ENCODE measurements around the gene ZNF862. TPM values are rescaled to one million over a fixed set of nuclear protein-coding genes. Genes with fewer than 3 reads are reported as not detected.
A peak's percentile ranks its signal among the peaks of the same experiment; 100 is the strongest.
"Not testable (repeated sequence)": the region's sequence is repeated elsewhere in the genome, so short reads cannot be mapped to it uniquely, and the experiment has no call there.

Gene ZNF862
- polyA plus RNA-seq, 12 donors, result 7.4 to 24.0 (median 10.6) TPM; not detected in 1

DNA sequence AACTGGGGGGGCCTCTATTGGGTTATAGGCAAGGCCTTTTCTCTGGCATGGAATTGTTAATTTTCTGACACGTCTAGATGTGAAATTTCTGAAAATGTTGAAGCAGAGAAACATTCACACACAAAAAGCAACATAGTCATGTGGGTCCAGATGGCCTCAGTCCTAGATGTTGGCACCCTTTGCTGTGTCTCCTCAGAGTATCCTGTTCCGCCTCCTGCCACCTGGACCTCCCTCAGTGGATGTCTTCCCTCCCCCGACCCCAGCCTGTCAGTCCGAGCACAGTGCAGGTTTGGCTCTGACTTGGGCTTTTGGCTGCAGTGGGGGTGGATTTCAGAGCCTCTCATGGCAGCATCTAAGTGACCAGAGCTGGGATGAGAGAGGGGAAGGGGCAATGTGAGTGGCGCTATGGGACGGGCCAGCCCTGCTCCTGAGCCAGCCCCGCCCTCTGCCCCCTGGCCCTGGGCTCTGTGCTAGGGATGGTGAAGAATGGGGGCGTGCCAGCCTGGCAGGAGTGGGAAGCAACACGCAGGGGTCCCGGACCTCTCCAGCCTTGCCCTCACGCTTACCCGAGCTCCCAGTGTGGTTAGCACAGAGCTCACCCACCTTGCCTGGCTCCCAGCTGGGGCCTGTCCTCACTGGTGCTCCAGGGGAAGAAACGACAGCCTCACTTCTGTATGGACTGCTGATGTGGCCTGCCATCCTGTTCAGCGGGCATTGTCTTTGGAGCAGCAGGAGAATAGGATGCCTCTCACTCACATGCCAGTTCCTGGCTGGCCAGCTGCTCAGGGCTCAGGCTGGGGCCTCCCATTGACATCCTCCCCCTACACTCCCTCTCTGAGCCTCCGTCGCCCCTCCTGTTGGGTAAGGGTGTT lies 41.8 kb downstream of the ZNF862 start:
- no peak for DNase-seq

DNA sequence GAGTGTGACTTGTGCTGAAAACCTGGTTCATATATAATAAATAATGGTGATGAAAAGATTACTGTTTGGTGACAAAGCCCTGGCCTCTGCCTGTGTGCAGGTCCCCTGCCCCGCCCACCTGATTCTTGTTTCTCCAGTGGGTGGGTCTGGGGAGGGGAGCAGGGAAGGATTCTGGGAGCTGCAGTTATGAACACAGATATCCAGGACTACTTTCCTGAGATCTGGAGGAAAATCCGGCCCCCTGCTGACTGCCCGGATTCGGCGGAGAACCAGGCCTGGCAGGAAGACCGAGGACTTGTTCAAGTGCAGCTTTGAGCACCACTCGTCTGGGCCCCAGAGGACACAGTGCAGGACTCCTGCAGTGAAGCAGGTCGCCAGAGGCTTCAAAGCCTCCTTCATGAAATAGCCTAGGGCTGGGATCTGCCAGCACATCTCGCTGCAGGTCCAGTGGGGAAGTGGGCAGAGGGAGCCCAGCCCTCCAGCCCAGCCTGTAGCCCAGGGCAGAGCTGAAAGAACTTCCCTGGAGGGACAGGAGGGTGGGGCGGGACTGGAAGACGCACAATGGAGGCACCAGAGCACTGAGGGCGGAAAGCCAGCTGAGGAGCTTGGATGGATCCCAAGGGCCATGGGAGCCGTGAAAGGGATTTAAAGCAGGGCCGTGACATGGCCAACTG lies 42.6 kb downstream of the ZNF862 start:
- no peak for DNase-seq

DNA sequence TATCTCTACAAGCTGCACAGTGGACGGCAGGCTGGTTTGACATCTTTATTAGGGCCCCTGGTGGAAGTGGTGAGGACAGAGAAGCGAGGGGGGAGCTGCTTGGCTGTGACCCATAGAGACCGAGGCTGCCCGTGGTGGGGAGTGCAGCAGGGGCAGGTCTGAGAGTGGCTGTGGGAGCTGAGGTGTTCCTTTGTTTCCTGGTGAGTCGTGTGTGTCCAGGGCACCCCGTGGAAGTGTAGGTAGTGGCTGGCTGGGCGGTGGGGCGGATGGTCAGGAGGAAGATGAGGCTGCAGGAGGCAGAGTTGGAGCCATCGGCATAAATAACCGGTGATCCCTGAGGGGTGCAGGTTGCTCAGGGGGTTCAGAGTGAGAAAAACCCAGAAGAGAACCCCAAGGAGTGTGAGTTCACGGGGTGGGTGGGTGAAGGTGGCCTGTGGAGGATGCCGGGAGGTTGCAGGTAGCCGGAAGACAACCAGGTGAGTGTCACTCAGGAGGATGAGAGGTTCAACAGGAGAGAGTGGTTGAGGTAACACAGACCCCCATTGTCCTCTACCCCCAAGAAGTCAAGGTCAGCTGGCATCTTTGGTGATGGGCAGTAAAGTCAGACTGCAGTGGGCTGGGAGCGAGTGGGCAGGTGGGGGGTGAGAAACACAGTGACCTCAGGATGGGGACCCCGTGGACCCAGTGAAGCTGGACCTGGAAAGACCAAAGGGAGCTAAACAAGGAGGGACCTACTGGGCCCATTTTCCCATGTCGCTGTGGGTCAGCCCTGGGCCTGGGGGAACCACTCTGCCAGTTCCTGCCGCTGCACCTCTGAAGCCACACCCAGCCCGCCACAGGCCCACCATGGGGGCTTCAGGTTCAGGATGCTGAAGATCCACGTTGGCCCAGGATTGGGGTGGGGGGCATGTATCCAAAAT lies 43.4 kb downstream of the ZNF862 start:
- no peak for DNase-seq

DNA sequence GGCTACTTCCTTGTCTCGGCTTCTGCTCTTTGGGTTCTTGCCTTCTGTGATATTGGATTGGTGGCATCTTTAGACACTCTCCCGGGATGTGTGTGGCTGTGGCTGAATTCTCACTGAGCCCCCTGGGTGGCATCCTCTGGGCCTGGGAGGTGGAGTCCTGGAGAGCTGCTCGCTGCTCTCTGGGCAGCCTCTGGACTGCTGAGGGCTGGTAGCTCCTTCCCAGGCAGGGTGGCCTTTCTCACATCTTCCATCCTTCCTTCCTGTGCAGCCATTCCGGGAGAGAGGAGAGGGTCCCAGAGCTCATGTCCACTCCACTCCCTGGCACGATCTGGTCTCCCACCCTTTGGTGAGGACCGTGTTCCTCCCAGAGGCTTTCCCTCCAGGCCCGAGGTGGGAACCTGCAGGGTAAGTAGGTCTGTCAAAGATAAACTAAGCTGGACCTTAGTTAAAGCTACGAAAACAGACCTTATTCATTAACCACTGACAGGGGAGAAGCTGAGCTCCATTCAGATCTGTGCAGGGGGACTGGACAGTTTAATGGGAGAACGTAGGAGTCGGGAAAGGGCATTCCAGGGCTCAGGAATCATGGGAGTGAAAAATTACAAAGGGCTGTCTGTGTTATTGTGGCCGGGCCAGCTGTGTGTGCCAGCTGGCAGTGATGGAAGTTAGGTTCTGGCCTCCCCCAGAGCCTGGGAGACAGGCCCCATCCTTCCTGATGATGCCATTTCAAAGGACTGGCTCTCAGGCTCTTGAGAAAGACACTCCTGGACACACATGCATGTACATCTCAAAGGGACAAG lies 44.3 kb downstream of the ZNF862 start:
- DNase-seq, result no peak

DNA sequence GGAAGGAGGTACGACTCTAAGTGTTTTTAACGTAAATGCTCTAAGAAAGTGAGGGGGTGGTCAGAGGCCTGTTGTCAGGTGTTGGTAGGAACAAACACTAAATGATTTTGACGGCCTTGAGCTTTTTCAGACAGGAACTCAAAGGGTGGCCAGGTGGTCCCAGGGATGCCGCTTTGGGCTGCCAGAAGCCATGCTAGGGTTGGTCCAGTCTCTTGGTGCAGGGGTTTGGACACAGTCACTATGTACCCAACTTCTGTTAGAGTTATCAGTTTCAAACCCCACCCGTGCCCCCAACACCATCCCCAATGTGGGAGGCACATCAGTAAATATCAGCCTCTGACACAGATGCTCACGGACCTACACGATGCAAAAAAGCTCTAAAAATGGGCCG lies 44.9 kb downstream of the ZNF862 start:
- DNase-seq, result no peak

DNA sequence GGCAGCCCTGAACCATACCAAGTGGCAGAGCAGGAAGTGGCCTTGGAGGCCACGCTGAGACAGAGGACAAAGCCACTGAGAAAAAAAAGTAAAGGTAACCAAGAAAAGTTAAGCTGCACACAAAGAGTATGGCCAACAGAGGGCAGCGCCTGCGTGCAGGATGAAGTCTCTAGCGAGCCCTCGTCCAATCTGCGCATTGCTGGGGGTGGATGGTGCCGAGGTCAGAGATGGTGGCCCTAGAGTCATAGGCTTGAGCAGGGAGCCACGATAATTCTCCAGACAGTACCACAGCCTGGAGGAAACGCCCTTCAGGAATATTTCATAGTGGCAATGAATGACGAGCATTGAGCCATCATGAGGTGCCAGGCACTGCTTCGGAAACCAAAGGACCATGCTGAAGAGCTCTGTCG lies 45.3 kb downstream of the ZNF862 start:
- DNase-seq, result peak; percentile 41

DNA sequence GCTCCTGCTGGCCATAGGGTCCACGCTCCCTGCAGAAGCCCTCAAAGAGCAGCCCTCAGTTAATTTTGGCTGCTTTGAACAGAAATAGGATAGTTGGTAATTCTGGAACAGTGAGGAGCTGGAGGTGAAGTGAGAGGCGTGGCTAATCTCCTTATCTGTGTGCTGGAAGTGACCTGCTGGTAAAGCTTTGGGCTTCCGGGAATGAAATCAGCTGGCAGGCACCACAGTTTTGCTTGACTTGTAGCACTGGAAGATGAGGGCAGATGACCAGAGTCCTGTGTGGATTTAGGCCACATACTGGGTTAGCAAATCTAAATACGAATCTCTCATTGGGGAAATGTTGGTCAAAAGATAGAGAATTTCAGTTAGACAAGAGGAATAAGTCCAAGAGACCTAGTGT lies 45.8 kb downstream of the ZNF862 start:
- no peak for DNase-seq

DNA sequence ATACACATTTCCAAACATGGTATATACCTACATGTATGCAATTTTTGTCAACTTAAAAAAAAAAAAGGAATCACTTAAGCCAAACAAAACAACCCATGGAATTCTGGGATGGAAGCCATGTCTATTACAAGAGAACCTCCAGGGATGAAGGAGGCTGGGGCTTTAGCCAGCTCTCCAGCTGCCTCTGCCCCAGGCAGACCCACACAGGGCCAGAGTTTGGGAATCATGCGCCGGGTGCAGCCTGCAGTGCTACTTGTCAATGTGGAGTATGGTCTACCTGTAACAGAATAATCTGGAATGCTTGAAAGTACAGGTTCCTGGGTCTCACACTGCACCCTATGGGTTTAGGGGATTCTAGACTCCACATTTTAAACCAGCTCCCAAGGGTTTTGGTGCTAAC lies 46.4 kb downstream of the ZNF862 start:
- no peak for DNase-seq

DNA sequence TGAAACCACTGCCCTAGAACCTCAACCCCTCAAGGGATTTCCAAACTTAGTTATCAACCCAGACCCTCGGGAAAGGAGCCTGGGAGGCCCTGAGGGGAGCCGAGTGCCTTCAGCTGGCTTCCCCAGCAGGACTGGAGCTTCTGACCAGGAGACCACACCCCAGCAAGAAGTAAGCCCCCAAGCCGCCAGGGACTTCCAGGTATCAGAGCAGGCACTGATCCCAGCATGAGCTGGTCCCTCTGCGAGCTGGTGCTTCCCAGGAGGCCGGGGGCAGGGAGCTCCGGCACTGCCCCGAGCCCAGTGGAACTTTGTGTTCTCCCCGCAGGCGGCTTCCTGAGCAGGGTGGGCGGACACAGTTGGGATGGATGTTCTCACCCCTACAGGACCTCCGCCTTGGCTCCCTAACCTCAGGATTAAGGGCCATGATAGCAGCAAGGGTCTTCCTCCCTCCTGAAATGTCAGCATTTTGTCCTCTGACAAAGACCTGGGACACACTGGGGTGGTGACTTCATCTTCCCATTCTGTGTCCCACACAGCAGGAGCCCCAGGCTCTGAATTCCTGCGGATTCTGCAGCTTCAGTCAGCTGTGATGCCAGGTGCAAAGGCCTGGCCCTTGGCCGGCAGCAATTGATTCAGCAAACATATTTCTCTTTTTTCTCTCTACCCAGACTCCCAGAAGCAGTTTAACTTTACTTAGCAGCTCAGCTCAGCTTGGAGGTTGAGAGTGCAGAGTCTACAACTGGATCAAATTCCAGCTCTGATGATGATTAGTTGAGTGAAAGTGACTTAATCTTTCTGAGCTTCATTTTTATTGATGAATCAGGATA lies 47.2 kb downstream of the ZNF862 start:
- DNase-seq, result peak; percentile 53

DNA sequence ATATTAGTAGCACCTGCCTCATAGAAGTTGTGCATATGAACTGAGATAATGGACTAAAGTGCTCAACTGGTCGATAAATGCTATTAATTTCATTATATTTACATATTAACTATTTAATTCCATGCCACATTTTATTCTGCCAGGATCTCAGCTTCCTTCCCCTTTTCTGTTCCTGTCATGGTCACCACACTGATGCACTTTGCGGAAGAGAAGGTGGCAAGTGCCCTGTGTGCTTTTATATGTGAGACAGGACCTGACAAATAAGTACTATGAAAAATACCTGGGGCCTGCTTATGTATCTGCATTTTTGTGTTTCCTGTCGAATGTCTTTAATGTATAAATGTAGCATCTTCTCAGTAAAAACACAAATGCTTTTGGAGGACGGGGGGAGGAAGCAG lies 47.8 kb downstream of the ZNF862 start:
- no peak for DNase-seq

DNA sequence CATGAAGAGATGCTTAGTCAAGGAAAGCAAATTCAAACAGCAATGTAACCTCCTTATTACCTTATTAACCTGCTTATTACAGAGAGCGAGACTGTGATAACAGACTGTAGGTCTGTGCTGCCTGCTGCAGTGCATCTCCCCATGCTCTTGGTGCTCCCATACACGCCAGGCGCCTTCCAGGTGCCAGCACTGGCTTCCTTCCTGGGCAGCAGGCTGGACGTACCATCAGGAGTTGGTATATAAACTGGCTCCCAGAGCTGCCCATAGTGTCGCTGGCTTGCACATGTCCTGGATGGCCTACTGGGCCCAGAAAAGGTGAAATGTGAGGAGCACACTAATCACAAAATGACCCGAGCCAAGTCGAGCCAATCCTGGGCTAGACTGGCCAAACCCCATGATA lies 49.1 kb downstream of the ZNF862 start:
- no peak for DNase-seq

DNA sequence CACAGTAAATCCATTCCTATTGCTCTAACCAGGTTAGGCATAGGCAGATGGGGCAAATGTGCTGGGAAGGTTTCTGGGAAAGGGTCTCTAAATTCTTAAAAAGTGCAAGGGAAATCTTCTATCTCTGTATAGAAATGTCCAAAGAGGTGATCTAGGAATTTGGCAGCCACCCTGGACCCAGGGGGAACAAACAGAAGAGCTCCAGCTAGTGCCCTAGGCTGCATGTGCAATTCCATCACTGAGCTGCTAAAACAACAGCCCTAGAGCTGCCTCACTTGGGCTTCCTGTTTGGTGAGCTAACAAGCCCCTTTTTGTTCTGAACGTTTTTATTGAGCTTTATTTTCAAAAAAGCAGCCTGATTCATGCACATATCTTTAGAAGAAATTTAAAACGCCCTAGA lies 52.5 kb downstream of the ZNF862 start:
- not testable (repeated sequence) for DNase-seq

DNA sequence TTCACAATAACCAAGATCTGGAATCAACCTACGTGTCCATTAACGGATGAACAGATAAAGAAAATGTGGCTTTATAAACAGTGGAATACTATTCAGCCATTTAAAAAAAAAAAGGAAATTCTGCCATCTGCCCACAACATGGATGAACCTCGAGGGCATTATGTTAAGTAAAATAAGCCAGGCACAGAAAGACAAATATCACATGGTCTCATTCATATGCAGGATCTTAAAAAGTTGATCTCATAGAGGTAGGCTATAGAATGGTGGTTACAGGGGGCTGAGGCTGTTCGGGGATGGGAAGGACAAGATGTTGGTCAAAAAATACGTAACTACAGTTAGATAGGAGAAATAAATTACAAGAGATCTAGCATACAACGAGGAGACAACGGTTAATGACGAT lies 56.8 kb downstream of the ZNF862 start:
- not testable (repeated sequence) for DNase-seq

DNA sequence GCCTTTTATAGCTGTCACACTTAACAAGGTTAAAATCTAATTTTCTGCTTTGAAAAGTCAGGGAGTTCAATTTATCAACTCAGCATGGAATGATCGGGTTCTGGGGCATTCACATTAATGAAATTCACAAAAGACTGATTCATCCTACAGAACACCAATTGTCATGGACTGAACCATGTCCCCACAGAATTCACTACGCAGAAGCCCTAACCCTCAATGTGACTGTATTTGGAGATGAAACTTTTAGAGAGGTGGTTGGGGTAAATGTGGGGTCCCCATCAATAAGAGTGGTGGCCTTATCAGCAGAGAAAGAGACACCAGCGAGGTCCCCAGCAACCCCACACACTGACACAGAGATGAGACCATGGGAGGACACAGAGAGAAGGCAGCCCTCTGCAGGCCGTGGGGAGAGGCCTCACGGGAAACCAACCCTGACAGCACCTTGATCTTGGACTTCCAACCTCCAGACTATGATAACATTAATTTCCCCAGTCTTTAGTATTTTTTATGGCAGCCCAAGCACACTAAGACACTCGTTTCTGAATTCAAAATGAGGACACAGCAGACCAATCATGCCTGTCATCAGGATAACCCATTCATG lies 69.7 kb downstream of the ZNF862 start:
- DNase-seq, result not testable (repeated sequence)

DNA sequence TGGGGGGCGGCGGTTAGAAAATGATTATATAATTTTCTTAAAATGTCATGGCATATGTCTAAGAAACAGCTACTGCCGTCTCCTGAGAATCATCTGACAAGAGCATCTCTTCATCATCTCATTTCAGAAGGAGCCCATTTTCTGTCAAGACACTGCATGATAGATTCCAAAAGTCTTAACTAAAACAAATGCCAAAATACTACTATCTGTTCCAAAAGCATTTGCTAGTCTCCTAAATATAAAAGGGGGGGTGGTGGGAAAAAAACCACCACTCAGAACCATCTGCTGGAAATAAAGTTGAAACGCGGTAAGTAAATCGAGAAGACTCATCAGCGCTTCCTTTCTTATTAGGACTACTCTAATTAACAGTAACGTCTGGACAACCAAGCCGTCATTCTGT lies 72.0 kb downstream of the ZNF862 start:
- not testable (repeated sequence) for DNase-seq

DNA sequence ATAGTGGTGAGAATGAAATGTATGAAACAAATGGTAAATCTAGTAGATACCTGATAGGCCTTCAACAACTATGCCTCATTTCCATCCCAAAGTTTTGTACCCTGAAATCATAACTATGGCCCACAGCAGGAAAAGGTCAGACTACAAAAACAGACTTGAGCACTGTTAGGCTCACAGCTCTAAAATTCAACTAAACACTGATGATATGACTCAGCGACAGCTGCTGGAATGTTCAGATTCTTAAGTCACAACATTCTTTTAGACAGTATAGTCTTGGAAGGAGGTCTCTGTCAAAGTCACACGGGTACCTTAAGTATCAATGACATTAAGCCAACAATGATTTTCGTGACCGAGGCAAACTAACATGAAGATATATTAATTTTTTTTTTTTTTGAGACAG lies 74.0 kb downstream of the ZNF862 start:
- DNase-seq, result not testable (repeated sequence)

Measured in muscle of arm (tissue), 12 donors.